NB4 (cell line): Measurements from ENCODE around the gene OAT.

Experiments
- MYC ChIP-seq: IDR thresholded peaks from 2 replicates; pipeline ENCODE4 v1.6.1; 2011; ENCODE audit warnings: low read depth, low read length
- POLR2A ChIP-seq: IDR thresholded peaks from 2 replicates; pipeline ENCODE4 v1.6.1; 2011; ENCODE audit warnings: mild to moderate bottlenecking; ENCODE audit not compliant: insufficient read length; ENCODE audit errors: extremely low read depth
- TF ChIP-seq, protein P1 (sequence below): IDR thresholded peaks from one replicate; pipeline ENCODE4 v1.5.1; 2012; ENCODE audit warnings: low read depth, low read length
- TF ChIP-seq, protein P2 (sequence below): IDR thresholded peaks from 2 replicates; pipeline ENCODE4 v1.6.1; 2011; ENCODE audit warnings: low read depth, low read length

DNA sequence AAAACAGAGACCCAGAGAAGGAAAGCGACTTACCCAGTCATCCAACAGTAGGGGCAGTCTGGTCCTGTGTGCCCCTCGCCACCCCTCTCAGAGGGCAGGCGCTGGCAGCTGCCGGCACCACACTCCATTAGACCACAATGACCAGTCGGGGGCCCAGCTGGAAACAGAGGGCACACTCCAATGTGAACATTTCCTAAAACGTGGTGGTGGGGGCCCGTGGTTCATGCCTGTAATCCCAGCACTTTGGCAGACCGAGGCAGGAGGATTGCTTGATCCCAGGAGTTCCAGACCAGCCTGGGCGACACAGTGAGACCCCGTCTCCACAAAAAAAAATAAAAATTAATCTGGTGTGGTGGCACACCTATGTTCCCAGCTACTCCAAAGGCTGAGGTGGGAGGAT, 912 bp upstream of the OAT start:
- TF ChIP-seq, protein P1, sequence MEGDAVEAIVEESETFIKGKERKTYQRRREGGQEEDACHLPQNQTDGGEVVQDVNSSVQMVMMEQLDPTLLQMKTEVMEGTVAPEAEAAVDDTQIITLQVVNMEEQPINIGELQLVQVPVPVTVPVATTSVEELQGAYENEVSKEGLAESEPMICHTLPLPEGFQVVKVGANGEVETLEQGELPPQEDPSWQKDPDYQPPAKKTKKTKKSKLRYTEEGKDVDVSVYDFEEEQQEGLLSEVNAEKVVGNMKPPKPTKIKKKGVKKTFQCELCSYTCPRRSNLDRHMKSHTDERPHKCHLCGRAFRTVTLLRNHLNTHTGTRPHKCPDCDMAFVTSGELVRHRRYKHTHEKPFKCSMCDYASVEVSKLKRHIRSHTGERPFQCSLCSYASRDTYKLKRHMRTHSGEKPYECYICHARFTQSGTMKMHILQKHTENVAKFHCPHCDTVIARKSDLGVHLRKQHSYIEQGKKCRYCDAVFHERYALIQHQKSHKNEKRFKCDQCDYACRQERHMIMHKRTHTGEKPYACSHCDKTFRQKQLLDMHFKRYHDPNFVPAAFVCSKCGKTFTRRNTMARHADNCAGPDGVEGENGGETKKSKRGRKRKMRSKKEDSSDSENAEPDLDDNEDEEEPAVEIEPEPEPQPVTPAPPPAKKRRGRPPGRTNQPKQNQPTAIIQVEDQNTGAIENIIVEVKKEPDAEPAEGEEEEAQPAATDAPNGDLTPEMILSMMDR, result no peak
- TF ChIP-seq POLR2A, result no peak
- TF ChIP-seq, protein P2, sequence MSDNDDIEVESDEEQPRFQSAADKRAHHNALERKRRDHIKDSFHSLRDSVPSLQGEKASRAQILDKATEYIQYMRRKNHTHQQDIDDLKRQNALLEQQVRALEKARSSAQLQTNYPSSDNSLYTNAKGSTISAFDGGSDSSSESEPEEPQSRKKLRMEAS, result no peak
- TF ChIP-seq MYC, result no peak
